H1 (cell line): ENCODE results near the gene ISLR2.

ENCODE experiments used
- ASH2L ChIP-seq: fragments of 200-600, 300-600 bp; sonication (generic); IDR thresholded peaks from one replicate; pipeline ENCODE4 v1.7.1; 2017; ENCODE audit warnings: low read length
- EZH2 ChIP-seq: fragments of 200-600 bp; sonication (generic); IDR thresholded peaks from 2 replicates; pipeline ENCODE4 v1.7.1; 2012; ENCODE audit warnings: low read depth, mild to moderate bottlenecking, moderate library complexity, low read length, inconsistent platforms; ENCODE audit not compliant: severe bottlenecking
- HDAC6 ChIP-seq: IDR thresholded peaks from one replicate; pipeline ENCODE4 v1.7.1; 2012; ENCODE audit warnings: low read depth, mild to moderate bottlenecking, inconsistent platforms, low read length, moderate library complexity
- ZNF274 ChIP-seq: IDR thresholded peaks from 2 replicates; pipeline ENCODE4 v1.7.0; 2012; ENCODE audit warnings: low read length, borderline replicate concordance; ENCODE audit errors: extremely low read depth

GRCh38 chr15:74157868-74158827 lies 27.8 kb downstream of the ISLR2 start:
- TF ChIP-seq EZH2 (no peak), ASH2L (no peak), HDAC6 (no peak), ZNF274 (no peak)
